HCT116 (cell line): ENCODE measurements around the gene MSI2.

Experiments
- CTCF ChIP-seq, 3 experiments: fragments of 200-600 bp in 1 of 3; sonication (generic) in 1 of 3; IDR thresholded peaks in 2 of 3; conservative IDR thresholded peaks in 1 of 3; 2 replicates each; pipeline ENCODE4 v1.5.1; 2012 to 2017; ENCODE audit warnings: low read depth in 2 of 3, low read length in 2 of 3, antibody characterized with exemption in 1 of 3, borderline replicate concordance in 1 of 3, control low read depth in 1 of 3, mild to moderate bottlenecking in 1 of 3, mixed read lengths in 1 of 3, mixed run types in 1 of 3, moderate library complexity in 1 of 3; ENCODE audit not compliant: insufficient read depth in 1 of 3
- YY1 ChIP-seq: IDR thresholded peaks from 2 replicates; pipeline ENCODE4 v1.6.1; 2011; ENCODE audit warnings: low read length, low read depth, moderate library complexity, mild to moderate bottlenecking; ENCODE audit not compliant: insufficient replicate concordance; ENCODE audit errors: extremely low read depth

- TF ChIP-seq CTCF (IDR thresholded peaks at IDR 0.05 in 2 of 3, conservative IDR thresholded peaks at IDR 0.05 in 1 of 3; ENCODE audit: borderline replicate concordance in 1 of 3, insufficient read depth in 1 of 3, low read depth in 2 of 3, low read length in 2 of 3) = no peak
- TF ChIP-seq YY1 = no peak
Measured at GRCh38 chr17:57286399-57287105, 30.2 kb downstream of the MSI2 start.
